Fibroblast of skin of left biceps (primary cell): ENCODE data around the gene GABARAP.

Experiments used
- DNase-seq, 2 experiments: peaks; one replicate each; pipeline ENCODE4 v3.0.0-alpha.2; 2013; ENCODE audit warnings: low read depth in 2 of 2

Gene GABARAP

DNA sequence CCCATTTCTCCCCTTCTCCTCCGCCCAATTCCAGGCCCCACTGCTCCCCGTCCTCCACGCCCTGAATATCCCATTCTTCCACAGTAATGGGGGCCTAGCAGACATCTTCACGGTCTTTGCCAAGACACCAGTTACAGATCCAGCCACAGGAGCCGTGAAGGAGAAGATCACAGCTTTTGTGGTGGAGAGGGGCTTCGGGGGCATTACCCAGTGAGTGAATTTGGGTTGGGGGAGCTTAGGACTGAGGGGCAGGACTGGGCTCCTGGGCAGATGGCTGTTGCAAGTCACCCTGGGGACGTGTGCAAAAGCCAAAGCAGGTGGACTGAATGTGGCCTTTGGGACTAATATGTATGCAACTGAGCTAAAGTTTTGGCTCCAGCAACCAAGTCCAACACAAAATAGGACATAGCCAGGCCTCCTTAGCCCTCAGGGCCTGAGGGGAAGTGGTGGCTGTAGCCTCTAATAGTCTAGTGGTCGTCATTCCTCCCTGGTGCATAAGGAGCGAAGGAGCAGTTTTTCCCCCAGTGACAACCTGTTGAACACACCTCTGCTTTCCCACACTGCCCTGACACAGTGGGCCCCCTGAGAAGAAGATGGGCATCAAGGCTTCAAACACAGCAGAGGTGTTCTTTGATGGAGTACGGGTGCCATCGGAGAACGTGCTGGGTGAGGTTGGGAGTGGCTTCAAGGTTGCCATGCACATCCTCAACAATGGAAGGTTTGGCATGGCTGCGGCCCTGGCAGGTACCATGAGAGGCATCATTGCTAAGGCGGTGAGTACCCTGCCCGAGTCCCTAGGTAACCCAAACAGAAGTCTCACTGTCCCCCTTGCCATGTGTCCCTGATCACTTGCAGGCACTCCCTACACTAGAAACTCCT is 19.9 kb downstream of the GABARAP start:
- no peak for DNase-seq

DNA sequence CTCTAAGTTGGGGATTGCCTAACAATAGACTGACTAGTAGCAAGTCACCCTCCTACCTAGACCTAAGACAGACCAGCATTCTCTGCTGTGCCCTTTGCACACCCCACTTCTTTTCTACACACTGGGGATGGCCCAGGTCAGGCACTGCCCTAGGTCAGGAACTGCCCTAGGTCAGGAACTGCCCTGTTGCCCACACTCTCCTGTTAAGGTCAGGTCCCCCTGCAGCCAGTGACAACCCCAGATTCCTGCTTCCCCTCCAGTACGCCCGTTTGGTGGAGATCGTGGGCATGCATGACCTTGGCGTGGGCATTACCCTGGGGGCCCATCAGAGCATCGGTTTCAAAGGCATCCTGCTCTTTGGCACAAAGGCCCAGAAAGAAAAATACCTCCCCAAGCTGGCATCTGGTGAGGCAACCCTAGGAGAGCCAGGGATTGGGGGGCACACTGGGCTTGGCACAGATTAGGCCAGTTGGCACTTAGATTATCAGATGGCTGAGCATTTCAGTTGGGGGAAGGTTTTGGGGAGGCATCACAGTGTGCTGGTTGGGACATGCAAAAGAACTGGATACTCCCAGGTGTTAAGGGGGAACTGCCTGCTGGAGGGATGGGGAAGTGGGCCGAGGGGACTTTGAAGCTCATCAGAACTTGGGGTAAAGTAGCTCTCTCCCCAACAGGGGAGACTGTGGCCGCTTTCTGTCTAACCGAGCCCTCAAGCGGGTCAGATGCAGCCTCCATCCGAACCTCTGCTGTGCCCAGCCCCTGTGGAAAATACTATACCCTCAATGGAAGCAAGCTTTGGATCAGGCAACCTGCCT is 20.8 kb downstream of the GABARAP start:
- DNase-seq, result no peak

DNA sequence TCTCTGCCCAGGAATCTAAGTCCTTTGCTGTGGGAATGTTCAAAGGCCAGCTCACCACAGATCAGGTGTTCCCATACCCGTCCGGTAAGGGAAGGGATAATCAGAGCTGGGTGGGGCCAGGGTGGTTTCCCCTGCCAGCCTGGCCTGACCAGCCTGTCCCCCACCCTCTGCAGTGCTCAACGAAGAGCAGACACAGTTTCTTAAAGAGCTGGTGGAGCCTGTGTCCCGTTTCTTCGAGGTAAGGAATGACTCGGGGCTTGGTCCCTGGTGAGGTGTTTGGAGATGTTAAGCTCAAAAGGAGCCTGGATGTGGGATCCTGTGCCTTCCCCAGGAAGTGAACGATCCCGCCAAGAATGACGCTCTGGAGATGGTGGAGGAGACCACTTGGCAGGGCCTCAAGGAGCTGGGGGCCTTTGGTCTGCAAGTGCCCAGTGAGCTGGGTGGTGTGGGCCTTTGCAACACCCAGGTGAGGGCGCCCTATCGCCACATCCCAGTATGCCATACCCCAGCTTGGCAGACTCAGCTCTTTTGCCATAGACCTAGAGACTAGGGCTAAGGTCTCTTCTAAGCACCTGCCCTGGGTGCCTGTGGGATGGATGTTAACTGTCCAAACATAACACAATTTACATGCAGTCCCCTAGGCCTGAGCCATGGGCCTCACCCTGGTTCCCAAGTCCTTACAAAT is 21.5 kb downstream of the GABARAP start:
- DNase-seq, result no peak

DNA sequence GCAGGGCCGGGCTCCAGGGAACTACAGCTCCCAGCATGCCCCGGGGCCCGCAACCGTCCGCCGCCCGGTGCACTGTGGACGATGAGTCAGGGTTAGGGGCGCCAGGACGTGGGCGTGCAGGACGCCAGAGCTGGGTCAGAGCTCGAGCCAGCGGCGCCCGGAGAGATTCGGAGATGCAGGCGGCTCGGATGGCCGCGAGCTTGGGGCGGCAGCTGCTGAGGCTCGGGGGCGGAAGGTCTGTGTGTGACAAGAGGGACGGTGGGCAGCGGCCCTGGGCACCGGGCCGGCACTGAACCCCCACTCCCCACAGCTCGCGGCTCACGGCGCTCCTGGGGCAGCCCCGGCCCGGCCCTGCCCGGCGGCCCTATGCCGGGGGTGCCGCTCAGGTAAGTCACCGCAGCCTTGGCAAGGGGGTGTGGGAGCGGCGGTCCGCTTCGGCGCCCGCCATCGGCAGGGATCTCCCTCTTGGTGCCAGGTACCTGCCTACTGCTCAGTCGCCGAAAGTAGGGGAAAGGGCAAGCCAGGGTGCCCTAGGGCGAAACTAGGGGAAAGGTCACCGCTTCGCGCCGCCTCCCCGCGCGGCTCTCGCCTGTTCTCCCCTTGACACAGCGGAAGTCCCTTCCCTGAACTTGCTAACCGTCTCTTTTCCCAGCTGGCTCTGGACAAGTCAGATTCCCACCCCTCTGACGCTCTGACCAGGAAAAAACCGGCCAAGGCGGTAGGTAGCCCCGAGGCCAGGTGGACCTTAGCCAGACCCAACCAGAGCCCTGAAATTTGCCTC is 22.2 kb downstream of the GABARAP start, which contains the start of the genes ACADVL and DLG4:
ACADVL (plus strand) TSS at position 127 of the 781 bp plus-strand sequence; CDS start at position 174, 47 bp downstream.
DLG4 (minus strand) TSS at position 25 of the 781 bp plus-strand sequence.
- peak; percentile 56 to 61 for DNase-seq

DNA sequence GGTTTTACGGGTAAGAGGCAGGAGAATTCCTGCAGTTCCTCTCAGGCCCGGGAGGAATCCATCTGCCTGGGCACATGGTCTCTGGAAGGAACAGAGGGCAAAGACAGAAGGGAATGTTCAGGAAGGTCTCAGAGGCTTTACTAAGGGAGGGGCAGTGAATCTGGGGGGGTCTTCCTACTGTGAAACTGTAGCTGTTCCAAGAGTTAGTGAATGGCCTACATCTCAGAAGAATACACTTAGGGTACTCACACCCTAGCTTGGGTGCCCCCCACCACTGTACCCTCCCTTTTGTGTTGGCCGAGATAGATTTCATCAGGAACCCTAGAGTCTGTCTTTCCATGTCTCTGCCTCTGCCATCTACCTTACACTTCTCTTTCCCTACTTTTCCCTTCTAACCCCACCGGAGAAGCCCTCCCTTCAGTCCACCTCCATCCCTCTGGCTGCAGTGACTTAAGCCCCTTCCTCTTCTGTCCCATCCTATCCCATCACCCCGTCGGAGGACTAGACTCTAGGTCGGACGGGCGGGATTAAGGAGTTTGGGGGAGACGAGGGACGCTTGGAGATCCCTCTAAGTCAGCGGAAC is 22.9 kb downstream of the GABARAP start:
- no peak for DNase-seq

DNA sequence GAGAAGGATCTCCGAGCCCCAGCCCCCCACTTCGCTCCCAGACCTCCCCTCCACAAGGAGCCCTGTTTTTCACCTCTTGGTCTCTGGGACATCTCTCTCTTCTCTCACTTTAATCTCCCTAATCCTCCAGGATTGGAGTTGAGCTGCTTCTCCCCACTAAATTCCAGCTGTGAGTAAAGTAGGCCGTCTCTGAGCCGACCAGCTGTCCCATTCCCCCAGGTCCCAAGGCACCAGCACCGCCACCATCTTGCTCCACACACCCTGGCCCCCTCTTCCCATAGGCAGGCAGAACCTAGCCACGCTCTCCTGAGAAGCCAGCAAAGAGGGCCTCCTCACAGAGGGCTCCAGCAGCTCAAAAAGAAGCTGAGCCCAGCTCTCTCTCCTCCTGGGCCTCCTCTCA is 23.5 kb downstream of the GABARAP start:
- DNase-seq, result no peak

DNA sequence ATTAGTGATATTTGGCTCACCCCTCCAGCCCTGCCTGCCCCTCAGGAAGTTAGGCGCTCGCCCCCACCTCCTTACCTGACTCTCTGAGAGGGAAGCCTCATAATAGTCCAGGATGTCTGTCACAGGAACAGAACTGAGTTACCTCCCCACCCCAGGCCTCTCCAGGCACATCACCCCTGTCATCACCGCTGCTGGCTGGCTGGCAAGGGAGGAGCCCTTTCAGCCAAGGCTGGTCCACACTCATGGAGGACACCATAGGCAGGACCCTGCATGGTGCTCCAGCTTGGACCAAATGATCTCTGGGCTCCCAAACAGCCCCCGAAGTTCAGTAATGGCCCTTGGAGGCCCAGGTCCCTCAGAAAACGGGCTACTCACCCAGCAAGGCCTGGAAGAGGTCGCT is 24.1 kb downstream of the GABARAP start:
- DNase-seq, result no peak

DNA sequence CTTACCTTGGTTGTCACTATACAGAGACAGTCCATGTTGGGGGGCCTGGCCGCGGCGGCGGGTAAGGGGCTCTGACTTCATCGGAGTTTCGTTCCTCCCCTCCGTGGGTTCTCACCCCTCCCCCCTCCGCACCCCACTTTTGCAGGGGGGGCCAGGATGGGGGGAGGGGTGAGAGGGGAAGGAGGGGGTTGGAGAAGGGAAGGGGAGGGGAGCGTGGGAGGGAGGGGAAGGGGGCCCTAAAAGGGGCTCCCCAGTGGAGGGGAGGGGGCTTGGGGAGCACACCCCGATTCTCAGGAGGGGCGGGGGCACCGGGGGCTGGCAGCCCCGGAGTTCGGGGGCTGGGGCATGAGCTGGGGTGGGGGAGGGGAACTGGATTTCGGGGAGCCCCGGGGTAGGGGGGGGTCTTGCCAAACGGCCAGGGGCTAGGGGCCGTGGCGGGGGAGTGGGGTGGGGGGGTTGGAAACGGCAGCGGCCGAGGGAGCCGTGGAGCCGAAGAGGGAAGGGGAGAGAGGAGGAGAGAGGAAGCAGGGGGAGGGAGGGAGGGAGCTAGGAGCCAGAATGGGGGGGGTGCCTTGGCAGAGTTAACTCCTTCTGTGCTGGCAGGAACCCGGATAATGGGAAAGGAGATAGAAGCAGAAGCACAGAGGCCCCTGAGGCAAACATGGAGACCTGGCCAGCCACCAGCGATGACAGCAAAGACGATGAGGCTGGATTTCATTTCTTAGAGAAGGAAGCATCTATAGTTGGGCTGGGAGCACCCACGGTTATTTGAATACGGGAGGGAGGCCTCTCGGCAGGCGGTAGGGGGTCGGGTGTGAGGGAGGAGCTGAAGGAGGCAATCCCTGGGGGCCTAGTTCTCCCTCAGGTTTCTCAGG is 24.9 kb downstream of the GABARAP start:
- DNase-seq, result peak; percentile 52 to 55

DNA sequence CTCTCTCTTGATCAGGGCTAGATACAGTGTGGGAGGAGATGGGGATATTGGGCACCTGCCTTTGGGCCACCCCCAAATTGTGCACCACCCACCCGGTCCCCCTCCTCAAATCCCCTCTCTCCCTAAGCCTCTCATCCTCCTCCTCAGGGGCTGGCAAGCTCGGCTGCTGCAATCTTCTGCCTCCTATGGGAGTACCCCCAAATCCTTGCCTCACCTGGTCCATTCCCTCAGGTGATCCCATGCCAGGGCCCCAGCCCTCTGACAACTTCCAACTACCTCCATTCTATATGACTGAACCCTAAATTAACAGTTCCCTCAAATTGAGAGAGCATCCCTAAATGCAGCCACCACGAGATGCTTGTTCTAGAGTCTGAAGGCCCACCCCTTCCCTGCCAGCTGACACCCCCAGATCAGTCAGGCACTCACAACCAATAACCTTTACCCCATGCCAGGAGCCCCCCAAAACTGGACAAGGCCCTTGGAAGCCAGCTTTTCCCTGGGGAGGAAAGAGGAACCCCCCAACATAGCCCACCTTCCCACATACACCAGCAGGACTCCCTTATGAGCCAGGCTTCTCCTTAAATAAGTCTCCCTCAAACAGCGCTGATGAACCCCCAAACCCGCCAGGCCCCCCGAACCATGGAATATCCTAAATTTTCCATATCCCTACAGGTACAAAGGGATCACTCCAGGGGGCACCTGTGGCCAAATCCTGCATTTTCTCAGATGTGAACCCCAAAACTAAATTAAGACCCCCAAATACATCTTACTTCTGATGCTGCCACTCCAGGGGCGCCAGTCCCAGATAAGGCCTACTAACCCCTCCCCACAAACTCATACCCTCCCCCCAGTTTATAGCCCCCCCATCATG is 25.8 kb downstream of the GABARAP start:
- no peak for DNase-seq

DNA sequence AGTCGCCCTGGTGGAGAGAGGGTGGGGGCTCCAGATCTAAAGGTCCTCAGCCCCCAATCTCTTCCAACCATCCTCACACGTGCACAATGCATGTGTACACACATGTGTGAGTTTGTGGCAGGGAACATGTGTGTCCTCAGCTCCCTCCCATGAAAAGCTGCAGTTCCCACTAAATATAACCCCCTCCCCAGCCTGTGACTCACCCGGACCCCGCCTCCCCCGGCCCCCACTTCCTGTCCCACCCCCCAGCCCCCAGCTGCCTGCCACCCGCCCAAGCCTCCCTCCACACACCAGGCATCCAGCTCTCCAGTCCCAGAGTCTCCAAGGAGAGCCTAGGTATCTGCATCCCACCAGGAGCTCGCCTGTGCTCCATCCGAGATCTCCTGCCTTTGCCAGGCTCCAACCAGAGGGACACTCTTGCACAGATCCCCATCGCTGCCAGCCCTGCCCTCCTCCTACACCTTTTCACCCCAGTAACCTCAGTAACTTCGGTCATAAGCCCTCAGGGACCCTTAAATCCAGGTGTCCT is 26.5 kb downstream of the GABARAP start:
- DNase-seq, result no peak

DNA sequence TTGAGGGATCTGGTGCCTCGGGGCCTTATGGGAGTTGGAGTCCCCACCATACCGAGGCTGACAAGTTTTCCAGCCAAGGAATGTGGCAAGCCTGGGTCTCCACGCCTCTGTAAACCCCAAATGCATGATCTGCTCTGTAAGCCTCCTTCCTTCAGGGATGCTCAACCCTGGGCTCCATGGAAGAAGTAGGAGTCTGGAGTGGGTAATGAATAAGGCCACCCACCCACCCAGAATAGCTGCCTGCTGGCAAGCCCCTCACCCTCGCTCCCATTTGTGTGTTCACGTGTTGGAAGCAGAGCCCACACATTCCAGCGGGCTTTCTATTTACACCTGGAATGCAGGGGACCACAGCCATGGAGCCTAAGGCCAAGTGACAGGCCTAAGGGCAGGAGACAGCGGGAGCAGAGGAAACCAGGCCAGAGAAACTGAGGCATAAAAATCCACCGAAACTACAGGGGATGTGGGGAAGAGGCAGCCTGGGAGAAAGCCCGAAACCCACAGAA is 27.1 kb downstream of the GABARAP start:
- no peak for DNase-seq

DNA sequence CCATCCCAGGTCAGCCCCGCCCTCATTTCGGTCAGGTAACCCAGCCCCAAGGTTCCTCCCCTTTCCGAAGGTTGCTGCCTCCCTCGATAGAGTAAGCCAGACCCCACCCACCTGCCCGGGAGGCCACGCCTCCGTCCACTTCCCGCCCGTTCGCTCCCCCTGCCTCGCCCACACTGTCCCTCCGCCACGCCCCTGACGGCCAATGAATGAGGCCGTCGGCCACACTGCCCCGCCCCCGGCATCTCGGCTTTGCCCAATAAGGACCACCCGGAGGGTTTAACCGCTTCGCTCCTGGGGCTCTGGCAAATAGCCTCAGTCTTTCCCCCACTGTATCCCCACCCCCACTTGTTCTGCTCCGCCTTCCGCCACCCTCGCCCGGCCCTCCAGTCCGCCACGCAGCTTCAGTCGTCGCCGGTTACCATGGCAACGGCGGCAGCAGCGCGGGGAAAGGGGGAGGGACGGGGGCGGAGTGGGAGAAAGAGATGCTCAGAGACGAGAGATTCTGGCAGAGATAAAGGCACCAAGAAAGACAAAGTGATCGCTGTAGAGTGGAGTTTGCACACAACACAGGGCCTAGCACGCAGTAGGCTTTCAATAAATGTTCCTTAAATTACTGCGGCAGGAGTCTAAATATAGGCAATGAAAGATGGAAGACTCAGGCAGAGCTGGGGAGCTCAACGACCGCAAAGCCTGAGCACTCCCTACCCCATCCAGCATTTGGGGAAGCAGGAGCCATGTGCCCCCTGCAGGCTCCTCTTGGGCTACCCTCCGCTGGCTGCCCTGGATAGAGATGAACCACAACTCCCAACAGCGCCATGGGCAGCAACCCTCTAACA is 27.7 kb downstream of the GABARAP start:
- DNase-seq, result peak; percentile 91 to 94

DNA sequence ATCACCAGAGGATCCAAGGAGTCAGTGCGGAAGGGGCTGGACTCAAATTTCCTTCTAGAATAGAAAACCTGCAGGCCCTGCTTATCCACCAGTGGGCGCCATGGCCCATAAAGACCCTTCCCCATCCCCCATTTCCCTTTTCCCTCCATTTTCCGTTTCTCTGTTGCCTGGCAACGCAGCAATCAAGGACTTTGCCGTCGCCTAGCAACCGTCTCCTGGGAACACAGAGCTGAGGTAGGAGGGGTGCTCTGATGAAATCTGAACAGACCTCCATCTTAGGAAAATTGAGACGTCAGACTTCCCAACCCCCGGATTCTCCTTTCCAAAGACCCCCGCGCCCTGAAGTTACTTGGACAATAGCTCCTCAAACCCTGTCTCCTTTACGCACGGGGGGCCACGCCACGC is 28.4 kb downstream of the GABARAP start:
- peak in 1 of 2 experiments; percentile 45 for DNase-seq

DNA sequence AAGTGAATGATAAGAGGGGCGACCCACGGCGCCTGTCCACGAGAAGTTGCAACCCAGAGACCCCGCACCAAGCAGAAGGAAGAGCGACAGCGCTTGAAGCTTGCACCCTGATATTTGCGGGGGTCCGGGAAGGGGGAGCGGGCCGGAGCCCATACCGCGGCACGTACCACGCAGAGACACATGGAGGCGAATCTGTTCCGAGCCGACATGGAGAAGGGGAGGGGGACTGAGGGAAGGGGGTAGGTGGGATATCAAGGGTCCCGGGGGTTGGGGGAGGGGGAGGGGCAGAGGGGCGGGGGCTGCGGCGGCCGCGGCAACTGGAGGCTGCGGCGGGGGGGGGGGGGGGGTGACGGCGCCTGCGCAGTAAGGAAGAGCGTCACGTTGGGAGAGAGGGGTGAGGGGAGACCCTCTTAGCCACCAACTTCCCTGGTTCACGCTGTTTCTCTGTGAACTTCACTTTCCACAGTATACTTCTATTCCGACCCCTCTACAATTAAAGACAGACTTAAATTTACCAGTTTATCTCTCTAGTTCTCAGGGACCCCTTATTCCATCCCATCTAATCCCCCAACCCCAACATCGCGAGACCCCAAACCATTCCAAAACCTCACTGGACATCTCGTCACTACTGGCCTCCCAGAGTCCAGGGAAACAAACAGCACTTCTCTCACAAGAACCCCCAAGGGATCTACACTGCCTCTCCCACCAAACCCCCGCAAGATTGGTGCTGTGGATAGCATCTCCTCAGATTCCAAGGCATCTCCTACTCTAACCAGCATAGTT is 30.6 kb downstream of the GABARAP start:
- DNase-seq, result no peak

DNA sequence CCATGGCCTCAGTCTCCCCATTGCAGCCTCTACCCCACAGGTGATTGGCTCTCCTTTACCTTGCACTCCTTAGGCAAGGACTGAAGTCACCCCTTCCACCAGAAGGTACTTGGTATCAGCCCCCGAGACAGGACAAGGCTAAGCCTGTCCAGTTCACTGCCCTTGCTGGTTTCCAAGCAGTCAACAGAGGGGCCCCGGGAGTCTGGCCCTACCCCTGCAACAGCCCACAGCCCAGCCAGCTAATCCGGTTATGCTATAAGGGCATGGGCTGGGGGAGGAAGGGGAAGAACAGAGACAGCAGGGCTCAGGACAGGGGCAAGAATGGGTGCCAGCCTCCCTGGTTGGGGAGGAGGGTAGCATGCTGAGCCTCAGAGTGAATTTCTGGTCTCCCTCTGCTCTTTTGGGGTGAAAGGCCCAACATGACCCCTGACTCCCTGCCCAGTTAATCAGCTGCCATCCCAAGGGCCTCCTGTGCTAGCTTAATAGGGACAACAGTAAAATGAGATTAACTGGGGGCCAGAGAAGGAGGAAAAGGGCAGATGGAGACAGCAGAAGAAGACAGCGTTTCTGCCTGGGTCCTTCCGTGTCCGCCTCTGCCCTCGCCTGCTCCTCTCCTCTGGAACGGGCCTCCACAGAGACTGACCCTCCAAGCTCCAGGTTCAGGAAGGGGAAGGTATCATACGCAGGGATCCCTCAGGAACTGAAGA is 33.3 kb downstream of the GABARAP start:
- no peak for DNase-seq

DNA sequence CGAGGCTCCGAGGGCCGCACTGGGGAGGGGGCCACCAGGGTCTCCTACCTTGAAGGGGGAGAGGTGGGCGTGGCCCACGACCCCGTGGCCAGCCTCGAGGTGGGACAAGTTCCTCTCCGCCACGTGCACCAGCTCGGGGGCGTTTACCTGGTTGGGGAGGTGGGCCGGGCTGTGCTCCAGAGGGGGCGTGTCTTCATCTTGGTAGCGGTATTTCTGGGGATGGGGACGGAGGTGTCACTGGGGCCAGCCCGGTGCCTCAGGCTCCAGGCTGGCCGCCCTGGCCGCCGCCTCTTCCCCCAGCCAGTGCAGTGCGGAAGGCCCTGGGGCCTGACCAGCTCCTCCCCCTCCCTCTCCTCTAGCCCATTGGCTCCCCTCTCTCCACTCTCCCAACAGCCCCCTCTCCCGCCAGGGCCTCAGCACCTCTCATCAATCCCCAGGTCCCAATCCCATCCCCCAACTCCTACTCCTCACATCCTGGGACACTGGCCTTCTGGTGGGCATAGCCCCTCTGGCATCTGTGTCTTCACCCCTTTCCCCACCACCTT is 34.1 kb downstream of the GABARAP start:
- DNase-seq, result no peak
